Keratinocyte (primary cell): Measurements from ENCODE around the gene NOL7.

Experiments
- EZH2 ChIP-seq: IDR thresholded peaks from one replicate; pipeline ENCODE4 v1.6.1; 2012; ENCODE audit warnings: inconsistent platforms, mild to moderate bottlenecking, low read length, moderate library complexity
- TF ChIP-seq, protein P1 (sequence below), 3 experiments: IDR thresholded peaks in 1 of 3; conservative IDR thresholded peaks in 1 of 3; optimal IDR thresholded peaks in 1 of 3; 2 replicates in 2 of 3; 3 replicates in 1 of 3; pipeline versions ENCODE3 to v1.5.1; 2011; ENCODE audit warnings: low read length in 3 of 3, mild to moderate bottlenecking in 3 of 3, moderate library complexity in 2 of 3, control low read depth in 1 of 3, inconsistent platforms in 1 of 3; ENCODE audit not compliant: insufficient read depth in 2 of 3; ENCODE audit errors: extremely low read depth in 1 of 3

- TF ChIP-seq, protein P1, sequence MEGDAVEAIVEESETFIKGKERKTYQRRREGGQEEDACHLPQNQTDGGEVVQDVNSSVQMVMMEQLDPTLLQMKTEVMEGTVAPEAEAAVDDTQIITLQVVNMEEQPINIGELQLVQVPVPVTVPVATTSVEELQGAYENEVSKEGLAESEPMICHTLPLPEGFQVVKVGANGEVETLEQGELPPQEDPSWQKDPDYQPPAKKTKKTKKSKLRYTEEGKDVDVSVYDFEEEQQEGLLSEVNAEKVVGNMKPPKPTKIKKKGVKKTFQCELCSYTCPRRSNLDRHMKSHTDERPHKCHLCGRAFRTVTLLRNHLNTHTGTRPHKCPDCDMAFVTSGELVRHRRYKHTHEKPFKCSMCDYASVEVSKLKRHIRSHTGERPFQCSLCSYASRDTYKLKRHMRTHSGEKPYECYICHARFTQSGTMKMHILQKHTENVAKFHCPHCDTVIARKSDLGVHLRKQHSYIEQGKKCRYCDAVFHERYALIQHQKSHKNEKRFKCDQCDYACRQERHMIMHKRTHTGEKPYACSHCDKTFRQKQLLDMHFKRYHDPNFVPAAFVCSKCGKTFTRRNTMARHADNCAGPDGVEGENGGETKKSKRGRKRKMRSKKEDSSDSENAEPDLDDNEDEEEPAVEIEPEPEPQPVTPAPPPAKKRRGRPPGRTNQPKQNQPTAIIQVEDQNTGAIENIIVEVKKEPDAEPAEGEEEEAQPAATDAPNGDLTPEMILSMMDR (optimal IDR thresholded peaks at IDR 0.05 in 1 of 3, IDR thresholded peaks at IDR 0.05 in 1 of 3, conservative IDR thresholded peaks at IDR 0.05 in 1 of 3; ENCODE audit: extremely low read depth in 1 of 3, insufficient read depth in 2 of 3, low read length in 3 of 3) = no peak
- TF ChIP-seq EZH2 = no peak
These were observed 21.0 kb downstream of the NOL7 start for GRCh38 chr6:13635948-13636658.
